ENCODE results near the gene PPP2R1A.

- TF ChIP-seq SP1 (IDR thresholded peaks at IDR 0.05) (no peak), SUZ12 (IDR thresholded peaks at IDR 0.05) (no peak), FOXK2 (IDR thresholded peaks at IDR 0.05) (no peak), FOXA1 (IDR thresholded peaks at IDR 0.05) (no peak), ZNF384 (IDR thresholded peaks at IDR 0.05) (no peak), TARDBP (IDR thresholded peaks at IDR 0.05) (no peak), NFRKB (IDR thresholded peaks at IDR 0.05) (no peak), ARNT (IDR thresholded peaks at IDR 0.05) (no peak), HDGF (IDR thresholded peaks at IDR 0.05; ENCODE audit: borderline replicate concordance) (no peak), CTBP1 (IDR thresholded peaks at IDR 0.05; ENCODE audit: borderline replicate concordance) (no peak), ELF4 (IDR thresholded peaks at IDR 0.05) (no peak)
Observed at GRCh38 chr19:52148256-52148655, 41.6 kb upstream of the PPP2R1A start.

Data from HEK293T (cell line).